Measurements from ENCODE around the gene TMEM63C. TPM values are rescaled to one million over a fixed set of nuclear protein-coding genes. Genes with fewer than 3 reads are reported as not detected.
A peak's percentile ranks its signal among the peaks of the same experiment; 100 is the strongest.

Gene TMEM63C
- polyA plus RNA-seq, 1 donor, result 7.7 TPM

DNA sequence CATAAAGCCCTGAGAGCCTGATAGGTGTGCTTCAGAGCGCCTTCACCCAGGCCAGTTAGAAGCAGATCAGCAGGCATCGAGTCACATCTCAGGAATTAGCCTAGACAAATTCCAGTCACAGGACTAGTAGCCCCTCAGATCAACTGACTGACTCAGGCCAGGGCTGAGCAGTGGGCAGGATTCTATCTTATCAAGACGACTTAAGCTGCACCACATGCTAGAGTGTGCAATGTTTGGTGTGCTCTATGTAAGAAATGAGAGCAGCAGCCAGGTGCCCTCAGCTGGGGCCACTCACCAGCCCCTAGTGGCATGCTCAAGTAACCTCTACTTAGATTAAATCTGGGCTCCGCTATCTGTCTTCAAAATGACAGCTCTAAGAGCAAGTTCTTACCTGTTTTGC lies 109.1 kb downstream of the TMEM63C start:
- Histone ChIP-seq H3K4me1 (ENCODE audit: control insufficient read depth, insufficient read depth, low read length) (no peaks in the 10 kb centered on the region), H3K9me3 (ENCODE audit: control insufficient read depth, low read depth, low read length) (no peaks in the 10 kb centered on the region), H3K4me3 (ENCODE audit: low read length) (no peak overlapping the region), H3K27me3 (ENCODE audit: control insufficient read depth, insufficient read depth, low read length) (no peaks in the 10 kb centered on the region), H3K27ac (ENCODE audit: low read length) (no peak overlapping the region), H3K36me3 (ENCODE audit: control insufficient read depth, insufficient read depth, low read length) (peaks cover 34% of the 10 kb centered on the region)
- no peak for DNase-seq
- no CpG with 5 or more reads among the region's 4 CpGs for WGBS (ENCODE audit: insufficient coverage, low lambda C conversion rate)

DNA sequence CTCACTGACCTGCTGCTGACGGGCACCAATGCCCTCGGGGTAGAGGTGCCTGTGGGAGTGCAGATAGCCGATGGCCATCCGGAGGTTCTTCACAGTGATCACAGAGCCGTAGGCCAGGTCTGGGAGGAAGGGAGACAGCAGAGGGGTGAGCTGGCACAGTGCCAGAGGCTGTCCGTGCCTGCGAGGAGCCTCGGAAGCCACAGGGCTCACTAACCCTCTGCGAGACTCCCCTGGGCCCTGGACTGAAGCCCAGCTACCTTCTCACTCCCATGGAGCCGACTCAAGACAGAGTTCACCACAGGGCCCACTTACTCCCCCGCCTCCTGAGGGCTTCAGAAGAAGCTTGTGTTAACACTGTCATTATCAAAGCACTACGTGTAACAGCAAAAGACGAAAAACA lies 114.6 kb downstream of the TMEM63C start:
- H3K36me3 ChIP-seq (ENCODE audit: control insufficient read depth, insufficient read depth, low read length), result peaks cover 38% of the 10 kb centered on the region
- peaks cover 13% of the 10 kb centered on the region for H3K4me1 ChIP-seq (ENCODE audit: control insufficient read depth, insufficient read depth, low read length)
- no peak overlapping the region for H3K27ac ChIP-seq (ENCODE audit: low read length)
- H3K4me3 ChIP-seq (ENCODE audit: low read length), result no peak overlapping the region
- no peaks in the 10 kb centered on the region for H3K9me3 ChIP-seq (ENCODE audit: control insufficient read depth, low read depth, low read length)
- no peaks in the 10 kb centered on the region for H3K27me3 ChIP-seq (ENCODE audit: control insufficient read depth, insufficient read depth, low read length)
- no peak for DNase-seq
- 40% methylated on average over 1 of the region's 13 CpGs for WGBS (ENCODE audit: insufficient coverage, low lambda C conversion rate)

DNA sequence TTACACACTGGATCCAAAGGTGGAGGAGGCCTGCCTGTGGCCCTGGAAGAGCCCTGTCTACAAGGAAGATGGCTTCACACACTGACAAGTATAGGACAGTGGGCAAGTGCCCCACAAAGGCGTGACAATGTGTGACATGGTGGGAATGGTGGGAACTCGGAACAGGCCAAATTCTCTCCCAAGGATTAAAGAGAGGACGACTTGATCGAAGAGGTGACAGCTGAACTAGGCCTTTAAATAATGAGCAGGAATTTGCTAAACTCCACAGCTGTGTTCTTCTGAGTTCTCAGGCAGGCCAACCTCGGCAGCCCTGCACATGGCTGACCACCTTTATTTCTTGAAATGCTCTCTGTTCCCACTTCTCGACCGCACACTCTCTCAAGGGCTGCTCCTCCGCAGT lies 115.3 kb downstream of the TMEM63C start:
- no peak overlapping the region for H3K4me3 ChIP-seq (ENCODE audit: low read length)
- no peak overlapping the region for H3K27ac ChIP-seq (ENCODE audit: low read length)
- no peaks in the 10 kb centered on the region for H3K27me3 ChIP-seq (ENCODE audit: control insufficient read depth, insufficient read depth, low read length)
- H3K36me3 ChIP-seq (ENCODE audit: control insufficient read depth, insufficient read depth, low read length), result peaks cover 38% of the 10 kb centered on the region
- DNase-seq, result no peak
- peaks cover 17% of the 10 kb centered on the region for H3K4me1 ChIP-seq (ENCODE audit: control insufficient read depth, insufficient read depth, low read length)
- no peaks in the 10 kb centered on the region for H3K9me3 ChIP-seq (ENCODE audit: control insufficient read depth, low read depth, low read length)
- WGBS (ENCODE audit: insufficient coverage, low lambda C conversion rate), result 100% methylated on average over 1 of the region's 8 CpGs

DNA sequence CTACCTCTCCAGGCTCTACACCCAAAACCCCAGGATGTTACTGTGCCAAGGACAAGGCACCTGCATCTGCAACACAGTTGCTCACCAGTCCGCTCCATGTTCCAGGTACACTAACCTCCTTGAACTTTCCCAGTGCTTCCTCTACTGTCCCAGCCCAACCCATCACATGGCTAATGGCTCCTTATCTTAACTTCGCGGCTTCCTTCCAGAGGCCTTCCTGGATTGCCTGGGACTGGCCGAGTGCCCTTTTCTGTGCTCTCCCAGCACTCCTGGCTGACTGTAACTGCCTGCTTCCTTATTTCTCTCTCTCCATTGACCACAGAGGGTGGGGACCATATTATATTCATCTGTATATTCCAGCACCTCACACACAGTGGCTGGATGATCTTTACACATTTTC lies 118.2 kb downstream of the TMEM63C start:
- H3K4me1 ChIP-seq (ENCODE audit: control insufficient read depth, insufficient read depth, low read length), result peaks cover 29% of the 10 kb centered on the region
- DNase-seq, result peak; percentile 70 to 74
- WGBS (ENCODE audit: insufficient coverage, low lambda C conversion rate), result no CpG with 5 or more reads among the region's 4 CpGs
- no peaks in the 10 kb centered on the region for H3K9me3 ChIP-seq (ENCODE audit: control insufficient read depth, low read depth, low read length)
- H3K27me3 ChIP-seq (ENCODE audit: control insufficient read depth, insufficient read depth, low read length), result no peaks in the 10 kb centered on the region
- no peak overlapping the region for H3K4me3 ChIP-seq (ENCODE audit: low read length)
- H3K36me3 ChIP-seq (ENCODE audit: control insufficient read depth, insufficient read depth, low read length), result peaks cover 38% of the 10 kb centered on the region
- H3K27ac ChIP-seq (ENCODE audit: low read length), result peak overlapping the region; percentile 58

DNA sequence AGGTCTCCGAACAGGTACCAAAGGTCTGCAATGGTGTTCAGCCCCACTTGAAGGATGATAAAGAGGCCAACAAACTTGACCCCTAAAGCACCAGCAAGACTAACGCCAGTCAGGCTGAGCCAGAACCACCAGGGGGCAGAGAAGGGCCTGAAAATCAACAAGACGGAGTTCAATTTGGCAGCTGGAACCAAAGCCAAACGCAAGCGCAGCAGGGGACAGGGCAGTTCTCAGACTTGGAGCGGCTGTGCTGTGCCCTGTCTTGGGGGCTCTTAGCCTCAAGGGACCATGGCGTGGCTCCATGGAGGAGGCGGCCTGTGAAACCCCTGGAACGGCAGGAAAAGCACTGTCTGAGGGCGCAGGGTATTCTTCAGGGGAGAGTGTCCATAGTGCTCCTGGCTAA lies 119.5 kb downstream of the TMEM63C start:
- peak; percentile 77 to 78 for DNase-seq
- H3K27ac ChIP-seq (ENCODE audit: low read length), result peak overlapping the region; percentile 9
- H3K27me3 ChIP-seq (ENCODE audit: control insufficient read depth, insufficient read depth, low read length), result no peaks in the 10 kb centered on the region
- peaks cover 37% of the 10 kb centered on the region for H3K36me3 ChIP-seq (ENCODE audit: control insufficient read depth, insufficient read depth, low read length)
- no peak overlapping the region for H3K4me3 ChIP-seq (ENCODE audit: low read length)
- no peaks in the 10 kb centered on the region for H3K9me3 ChIP-seq (ENCODE audit: control insufficient read depth, low read depth, low read length)
- peaks cover 29% of the 10 kb centered on the region for H3K4me1 ChIP-seq (ENCODE audit: control insufficient read depth, insufficient read depth, low read length)
- WGBS (ENCODE audit: insufficient coverage, low lambda C conversion rate), result no CpG with 5 or more reads among the region's 10 CpGs

GRCh38 chr14:77302926-77303325 lies 121.3 kb downstream of the TMEM63C start:
- no CpG with 5 or more reads among the region's 5 CpGs for WGBS (ENCODE audit: insufficient coverage, low lambda C conversion rate)
- H3K27ac ChIP-seq (ENCODE audit: low read length), result peak overlapping the region; percentile 83
- DNase-seq, result no peak
- no peaks in the 10 kb centered on the region for H3K9me3 ChIP-seq (ENCODE audit: control insufficient read depth, low read depth, low read length)
- no peaks in the 10 kb centered on the region for H3K27me3 ChIP-seq (ENCODE audit: control insufficient read depth, insufficient read depth, low read length)
- peaks cover 38% of the 10 kb centered on the region for H3K4me1 ChIP-seq (ENCODE audit: control insufficient read depth, insufficient read depth, low read length)
- H3K36me3 ChIP-seq (ENCODE audit: control insufficient read depth, insufficient read depth, low read length), result peaks cover 22% of the 10 kb centered on the region
- H3K4me3 ChIP-seq (ENCODE audit: low read length), result no peak overlapping the region

DNA sequence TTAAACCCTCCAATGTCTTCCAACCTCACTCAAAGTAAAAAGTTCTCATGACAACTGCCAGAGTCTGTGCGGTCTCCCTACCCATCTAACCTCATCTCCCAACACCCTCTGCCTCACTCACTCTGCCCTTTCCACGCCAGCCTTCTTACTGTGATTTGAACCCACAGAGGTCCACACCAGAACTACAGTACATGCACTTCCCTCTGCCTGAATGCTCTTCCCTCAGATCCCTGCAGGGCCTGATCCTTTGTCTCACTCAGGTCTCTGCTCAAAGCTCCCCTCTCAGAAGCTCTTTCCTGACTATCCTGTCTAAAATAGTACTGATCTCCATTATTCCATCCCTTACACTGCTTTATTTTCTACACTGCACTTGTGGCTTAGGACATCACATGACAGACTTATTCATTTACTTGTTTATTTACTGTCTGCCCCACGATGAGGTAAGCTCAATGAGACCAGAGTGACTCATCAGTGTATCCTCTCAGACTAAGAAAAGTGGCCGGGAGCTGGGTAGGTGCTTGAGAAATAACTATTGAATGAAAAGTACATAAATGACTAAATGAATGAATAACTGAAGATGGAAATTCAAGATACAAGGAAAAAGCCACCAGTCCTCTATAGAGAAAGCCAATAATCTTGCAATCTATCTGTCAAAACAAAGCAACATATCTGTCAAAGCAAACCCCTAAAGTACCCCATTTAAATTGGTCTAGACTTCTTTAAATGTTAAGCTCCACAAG lies 122.0 kb downstream of the TMEM63C start:
- peak overlapping the region; percentile 83 for H3K27ac ChIP-seq (ENCODE audit: low read length)
- DNase-seq, result peak; percentile 69 to 82
- H3K27me3 ChIP-seq (ENCODE audit: control insufficient read depth, insufficient read depth, low read length), result no peaks in the 10 kb centered on the region
- peaks cover 38% of the 10 kb centered on the region for H3K4me1 ChIP-seq (ENCODE audit: control insufficient read depth, insufficient read depth, low read length)
- WGBS (ENCODE audit: insufficient coverage, low lambda C conversion rate), result 100% methylated on average over 1 of the region's 4 CpGs
- H3K4me3 ChIP-seq (ENCODE audit: low read length), result no peak overlapping the region
- H3K36me3 ChIP-seq (ENCODE audit: control insufficient read depth, insufficient read depth, low read length), result peaks cover 16% of the 10 kb centered on the region
- H3K9me3 ChIP-seq (ENCODE audit: control insufficient read depth, low read depth, low read length), result no peaks in the 10 kb centered on the region

- Histone ChIP-seq H3K36me3 (ENCODE audit: control insufficient read depth, insufficient read depth, low read length) (peaks cover 9% of the 10 kb centered on the region), H3K9me3 (ENCODE audit: control insufficient read depth, low read depth, low read length) (no peaks in the 10 kb centered on the region), H3K4me3 (ENCODE audit: low read length) (no peak overlapping the region), H3K27ac (ENCODE audit: low read length) (no peak overlapping the region), H3K27me3 (ENCODE audit: control insufficient read depth, insufficient read depth, low read length) (no peaks in the 10 kb centered on the region), H3K4me1 (ENCODE audit: control insufficient read depth, insufficient read depth, low read length) (peaks cover 29% of the 10 kb centered on the region)
- WGBS (ENCODE audit: insufficient coverage, low lambda C conversion rate), result no CpG with 5 or more reads among the region's 4 CpGs
- no peak for DNase-seq
Measured at GRCh38 chr14:77305696-77306095, 124.1 kb downstream of the TMEM63C start.

- no peaks in the 10 kb centered on the region for H3K9me3 ChIP-seq (ENCODE audit: control insufficient read depth, low read depth, low read length)
- H3K4me3 ChIP-seq (ENCODE audit: low read length), result no peak overlapping the region
- H3K36me3 ChIP-seq (ENCODE audit: control insufficient read depth, insufficient read depth, low read length), result peaks cover 9% of the 10 kb centered on the region
- DNase-seq, result no peak
- H3K27ac ChIP-seq (ENCODE audit: low read length), result no peak overlapping the region
- H3K4me1 ChIP-seq (ENCODE audit: control insufficient read depth, insufficient read depth, low read length), result peaks cover 23% of the 10 kb centered on the region
- WGBS (ENCODE audit: insufficient coverage, low lambda C conversion rate), result 60% methylated on average over 1 of the region's 3 CpGs
- H3K27me3 ChIP-seq (ENCODE audit: control insufficient read depth, insufficient read depth, low read length), result no peaks in the 10 kb centered on the region
Measured at GRCh38 chr14:77306416-77306815, 124.8 kb downstream of the TMEM63C start.

- WGBS (ENCODE audit: insufficient coverage, low lambda C conversion rate), result no CpG with 5 or more reads among the region's 3 CpGs
- H3K36me3 ChIP-seq (ENCODE audit: control insufficient read depth, insufficient read depth, low read length), result peaks cover 9% of the 10 kb centered on the region
- peak; percentile 34 to 71 for DNase-seq
- no peaks in the 10 kb centered on the region for H3K9me3 ChIP-seq (ENCODE audit: control insufficient read depth, low read depth, low read length)
- H3K4me1 ChIP-seq (ENCODE audit: control insufficient read depth, insufficient read depth, low read length), result peaks cover 21% of the 10 kb centered on the region
- H3K27ac ChIP-seq (ENCODE audit: low read length), result peak overlapping the region; percentile 31
- H3K27me3 ChIP-seq (ENCODE audit: control insufficient read depth, insufficient read depth, low read length), result no peaks in the 10 kb centered on the region
- no peak overlapping the region for H3K4me3 ChIP-seq (ENCODE audit: low read length)
Measured at GRCh38 chr14:77306851-77307496, 125.4 kb downstream of the TMEM63C start.

Measured in large intestine (tissue), 3 donors.